ENCODE data around the gene TMEM43.
A peak's percentile ranks its signal among the peaks of the same experiment; 100 is the strongest.

Gene TMEM43

GRCh38 chr3:14144423-14145075 is 19.7 kb downstream of the TMEM43 start (continued):
- TF ChIP-seq EGR2 (tag by site-specific recombination; IDR thresholded peaks at IDR 0.05; ENCODE audit: low read depth) (no peak), ZNF530 (tag by site-specific recombination; IDR thresholded peaks at IDR 0.05; ENCODE audit: low read depth) (no peak), ZSCAN4 (tag by site-specific recombination; IDR thresholded peaks at IDR 0.05) (no peak), ZNF280D (tag by site-specific recombination; IDR thresholded peaks at IDR 0.05) (no peak), HIC1 (tag by site-specific recombination; IDR thresholded peaks at IDR 0.05) (peak; percentile 81), PRDM1 (tag by site-specific recombination; IDR thresholded peaks at IDR 0.05) (peak; percentile 86), HOXD13 (CRISPR knock-in tag; IDR thresholded peaks at IDR 0.05; ENCODE audit: borderline replicate concordance) (no peak), KLF1 (tag by site-specific recombination; IDR thresholded peaks at IDR 0.05) (no peak)

- Histone ChIP-seq H3K4me1 (ENCODE audit: control insufficient read depth, insufficient read depth, low read length) (peaks cover 11% of the 10 kb centered on the region), H3K36me3 (ENCODE audit: control insufficient read depth in 2 of 2, insufficient read depth in 1 of 2, low read length in 2 of 2) (peaks cover 0 to 70% of the 10 kb centered on the region in 2 experiments; a peak in 2 of 3 replicates), H3K9me3 (ENCODE audit: control insufficient read depth, insufficient read depth, low read depth, low read length) (no peaks in the 10 kb centered on the region), H3K4me3 (ENCODE audit: low read depth, low read length) (no peak overlapping the region), H3K27ac (ENCODE audit: extremely low read depth, low read depth, low read length) (no peak overlapping the region)
- ChIA-PET CTCF (interaction anchor here (1.0 to 1.2 kb wide), 4 partner anchors 20 to 249 kb away, joined by 3 to 5 read pairs (median 3); no protein-coding TSS in a partner anchor), POLR2A (interaction anchor here (1.2 to 3.6 kb wide), 5 partner anchors 9 to 33 kb away, joined by 3 to 12 read pairs (median 5); partner anchors contain the start of genes CHCHD4, LSM3, TMEM43 and XPC)
- TF ChIP-seq ZFP41 (tag by site-specific recombination; IDR thresholded peaks at IDR 0.05; ENCODE audit: borderline replicate concordance), result no peak
- no peak for TF ChIP-seq YY1 (tag by site-specific recombination; IDR thresholded peaks at IDR 0.05)
- no peak for TF ChIP-seq SCRT2 (tag by site-specific recombination; IDR thresholded peaks at IDR 0.05)
- TF ChIP-seq GLIS1 (tag by site-specific recombination; IDR thresholded peaks at IDR 0.05), result no peak
- TF ChIP-seq KLF10 (tag by site-specific recombination; IDR thresholded peaks at IDR 0.05), result no peak
- no peak for TF ChIP-seq ZNF433 (tag by site-specific recombination; IDR thresholded peaks at IDR 0.05; ENCODE audit: low read depth)
- TF ChIP-seq ZNF416 (tag by site-specific recombination; IDR thresholded peaks at IDR 0.05), result no peak
- TF ChIP-seq ZNF354C (tag by site-specific recombination; IDR thresholded peaks at IDR 0.05; ENCODE audit: borderline replicate concordance, low read depth), result no peak
Measured at GRCh38 chr3:14145236-14145635, 20.4 kb downstream of the TMEM43 start.
